ENCODE measurements around the gene SEMA3D. TPM values are rescaled to one million over a fixed set of nuclear protein-coding genes. Genes with fewer than 3 reads are reported as not detected.

The SEMA3D gene
- total and polyA plus RNA-seq, 2 donors (not counting 1 experiment from before 2014, with no cell fraction given): 0.46 to 0.59 TPM

DNA sequence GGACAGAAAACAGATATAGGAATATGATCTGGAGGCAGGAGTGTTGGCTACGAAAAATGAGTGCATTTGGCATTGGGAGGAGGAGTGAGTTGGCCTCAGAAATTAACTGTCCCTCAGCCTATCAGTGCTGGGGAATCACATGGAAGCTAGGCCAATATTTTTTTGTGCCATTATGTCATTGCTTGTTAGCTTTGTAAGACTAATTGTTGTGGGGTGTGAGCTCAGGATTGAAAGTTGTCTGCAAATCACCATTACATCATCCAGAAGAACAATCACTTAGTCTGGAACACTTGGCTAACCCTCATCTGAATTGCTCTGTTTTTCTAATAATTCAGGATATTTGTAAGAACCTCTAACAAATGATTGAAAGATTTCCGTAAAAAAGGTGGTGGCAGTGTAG is 45.2 kb upstream of the SEMA3D start:
- H3K27ac Mint-ChIP-seq: no peak overlapping the region
- POLR2A ChIA-PET: no interaction called here

DNA sequence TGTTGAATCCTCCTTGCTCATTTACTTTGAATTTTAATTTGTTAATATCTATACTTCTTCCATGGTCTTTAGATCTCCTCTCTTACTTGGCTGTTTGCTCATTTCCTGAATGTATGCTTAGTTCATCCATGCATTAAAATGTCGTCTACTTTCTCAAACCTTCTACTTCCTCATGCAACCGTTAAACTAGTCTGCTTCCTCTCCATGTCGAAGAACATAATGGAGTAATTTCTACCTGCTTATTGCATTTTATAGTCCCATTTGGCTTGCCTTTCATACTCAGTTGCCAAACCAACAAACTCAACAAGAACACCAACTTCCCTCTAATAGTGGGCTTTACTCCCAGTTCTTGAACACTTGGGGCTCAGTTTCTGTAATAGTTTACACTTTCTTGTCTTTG is 43.8 kb upstream of the SEMA3D start:
- peak; percentile 60 for ATAC-seq (ENCODE audit: low read depth)
- intact Hi-C loops (cut with micrococcal nuclease): loop anchor here (2.0 kb wide), 1 partner anchor 60 kb away; no protein-coding TSS in a partner anchor

More for the DNA sequence above, 45.2 kb upstream of the SEMA3D start:
- no peak overlapping the region for H3K9ac ChIP-seq (ENCODE audit: low read length)
- no peaks in the 10 kb centered on the region for H3K36me3 ChIP-seq (replicated peaks in 1 of 2; ENCODE audit: control extremely low read depth in 1 of 2, control insufficient read depth in 1 of 2, extremely low read depth in 1 of 2, insufficient read depth in 2 of 2, low read length in 1 of 2)
- Mint-ChIP-seq H3K27me3 (no peaks in the 10 kb centered on the region), H3K4me3 (no peak overlapping the region), H3K9me3 (ENCODE audit: insufficient read depth) (peaks cover 2% of the 10 kb centered on the region), H3K4me1 (peaks cover 17% of the 10 kb centered on the region)
- H3K4me1 ChIP-seq (ENCODE audit: control insufficient read depth in 2 of 2, insufficient read depth in 2 of 2, low read length in 2 of 2): peaks cover 4 to 19% of the 10 kb centered on the region in 2 donors
- DNase-seq: no peak
- no peaks in the 10 kb centered on the region for H4K20me1 ChIP-seq (ENCODE audit: control insufficient read depth, insufficient read depth, low read length, poor library complexity, severe bottlenecking)
- H3K27ac ChIP-seq (ENCODE audit: low read length in 2 of 2): no peak overlapping the region
- intact Hi-C loops (cut with micrococcal nuclease): no loop called here
- no peak for ATAC-seq (ENCODE audit: low read depth)
- H3K79me2 ChIP-seq (ENCODE audit: control insufficient read depth, insufficient read depth, low read length): no peaks in the 10 kb centered on the region
- 100% methylated on average over 1 of the region's 2 CpGs for WGBS (ENCODE audit: insufficient coverage)
- peaks cover 0 to 5% (median 0%) of the 10 kb centered on the region in 3 donors for H3K9me3 ChIP-seq (ENCODE audit: control extremely low read depth in 1 of 3, control insufficient read depth in 2 of 3, insufficient read depth in 1 of 3, low read length in 2 of 3)
- H3K4me2 ChIP-seq (replicated peaks; ENCODE audit: low read depth, low read length, poor library complexity, severe bottlenecking): no peak overlapping the region
- H2AFZ ChIP-seq (ENCODE audit: insufficient read depth, low read depth, low read length, poor library complexity, severe bottlenecking): no peak overlapping the region
- TF ChIP-seq, protein P1, sequence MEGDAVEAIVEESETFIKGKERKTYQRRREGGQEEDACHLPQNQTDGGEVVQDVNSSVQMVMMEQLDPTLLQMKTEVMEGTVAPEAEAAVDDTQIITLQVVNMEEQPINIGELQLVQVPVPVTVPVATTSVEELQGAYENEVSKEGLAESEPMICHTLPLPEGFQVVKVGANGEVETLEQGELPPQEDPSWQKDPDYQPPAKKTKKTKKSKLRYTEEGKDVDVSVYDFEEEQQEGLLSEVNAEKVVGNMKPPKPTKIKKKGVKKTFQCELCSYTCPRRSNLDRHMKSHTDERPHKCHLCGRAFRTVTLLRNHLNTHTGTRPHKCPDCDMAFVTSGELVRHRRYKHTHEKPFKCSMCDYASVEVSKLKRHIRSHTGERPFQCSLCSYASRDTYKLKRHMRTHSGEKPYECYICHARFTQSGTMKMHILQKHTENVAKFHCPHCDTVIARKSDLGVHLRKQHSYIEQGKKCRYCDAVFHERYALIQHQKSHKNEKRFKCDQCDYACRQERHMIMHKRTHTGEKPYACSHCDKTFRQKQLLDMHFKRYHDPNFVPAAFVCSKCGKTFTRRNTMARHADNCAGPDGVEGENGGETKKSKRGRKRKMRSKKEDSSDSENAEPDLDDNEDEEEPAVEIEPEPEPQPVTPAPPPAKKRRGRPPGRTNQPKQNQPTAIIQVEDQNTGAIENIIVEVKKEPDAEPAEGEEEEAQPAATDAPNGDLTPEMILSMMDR (IDR thresholded peaks at IDR 0.05): no peak
- no peak for TF ChIP-seq EZH2 (IDR thresholded peaks at IDR 0.05; ENCODE audit: borderline replicate concordance, insufficient read depth, low read depth, low read length, poor library complexity, severe bottlenecking)
- CTCF ChIA-PET: no interaction called here
- no peak overlapping the region for H3K4me3 ChIP-seq (ENCODE audit: control extremely low read depth in 1 of 5, extremely low read depth in 1 of 5, insufficient read depth in 1 of 5, low read depth in 2 of 5, low read length in 4 of 5)
- no peaks in the 10 kb centered on the region for H3K27me3 ChIP-seq (replicated peaks in 1 of 4; ENCODE audit: control extremely low read depth in 1 of 4, control insufficient read depth in 3 of 4, insufficient read depth in 4 of 4, low read length in 3 of 4)

More for the DNA sequence above, 43.8 kb upstream of the SEMA3D start:
- H3K27ac ChIP-seq (ENCODE audit: low read length in 2 of 2): peak overlapping the region; percentile 36 to 76
- H3K27me3 ChIP-seq (replicated peaks in 1 of 4; ENCODE audit: control extremely low read depth in 1 of 4, control insufficient read depth in 3 of 4, insufficient read depth in 4 of 4, low read length in 3 of 4): no peaks in the 10 kb centered on the region
- H3K79me2 ChIP-seq (ENCODE audit: control insufficient read depth, insufficient read depth, low read length): no peaks in the 10 kb centered on the region
- peaks cover 2% of the 10 kb centered on the region for H3K9me3 Mint-ChIP-seq (ENCODE audit: insufficient read depth)
- peak overlapping the region in 3 of 5 experiments; percentile 3 to 41 (median 15) for H3K4me3 ChIP-seq (ENCODE audit: control extremely low read depth in 1 of 5, extremely low read depth in 1 of 5, insufficient read depth in 1 of 5, low read depth in 2 of 5, low read length in 4 of 5)
- H3K4me2 ChIP-seq (replicated peaks; ENCODE audit: low read depth, low read length, poor library complexity, severe bottlenecking): peak overlapping the region; percentile 56
- H3K4me3 Mint-ChIP-seq: peak overlapping the region; percentile 57
- DNase-seq: peak; percentile 62
- peak overlapping the region; percentile 67 for H2AFZ ChIP-seq (ENCODE audit: insufficient read depth, low read depth, low read length, poor library complexity, severe bottlenecking)
- H3K36me3 ChIP-seq (replicated peaks in 1 of 2; ENCODE audit: control extremely low read depth in 1 of 2, control insufficient read depth in 1 of 2, extremely low read depth in 1 of 2, insufficient read depth in 2 of 2, low read length in 1 of 2): no peaks in the 10 kb centered on the region
- H3K27ac Mint-ChIP-seq: peak overlapping the region; percentile 23
- WGBS (ENCODE audit: insufficient coverage): 9% methylated on average over 3 of the region's 3 CpGs
- no peaks in the 10 kb centered on the region for H4K20me1 ChIP-seq (ENCODE audit: control insufficient read depth, insufficient read depth, low read length, poor library complexity, severe bottlenecking)
- CTCF ChIA-PET: no interaction called here
- H3K27me3 Mint-ChIP-seq: no peaks in the 10 kb centered on the region
- H3K4me1 ChIP-seq (ENCODE audit: control insufficient read depth in 2 of 2, insufficient read depth in 2 of 2, low read length in 2 of 2): peaks cover 4 to 19% of the 10 kb centered on the region in 2 donors
- H3K9me3 ChIP-seq (ENCODE audit: control extremely low read depth in 1 of 3, control insufficient read depth in 2 of 3, insufficient read depth in 1 of 3, low read length in 2 of 3): peaks cover 0 to 5% (median 0%) of the 10 kb centered on the region in 3 donors
- TF ChIP-seq, protein P1 (IDR thresholded peaks at IDR 0.05): no peak
- no peak for TF ChIP-seq EZH2 (IDR thresholded peaks at IDR 0.05; ENCODE audit: borderline replicate concordance, insufficient read depth, low read depth, low read length, poor library complexity, severe bottlenecking)
- peaks cover 17% of the 10 kb centered on the region for H3K4me1 Mint-ChIP-seq
- H3K9ac ChIP-seq (ENCODE audit: low read length): peak overlapping the region; percentile 31
- POLR2A ChIA-PET: no interaction called here

Data from B cell (primary cell).